Measurements from ENCODE around the gene VAMP5. TPM values are rescaled to one million over a fixed set of nuclear protein-coding genes. Genes with fewer than 3 reads are reported as not detected.

The VAMP5 gene
- total and polyA plus RNA-seq, 9 of the 15 experiments (the other 6 are each of a cell fraction or from before 2014, with no cell fraction given), result 0.54 to 1.9 (median 1.5) TPM; not detected in 2

- TF ChIP-seq CBFA2T2 (conservative IDR thresholded peaks at IDR 0.05), result no peak
- TF ChIP-seq RERE (CRISPR knock-in tag; IDR thresholded peaks at IDR 0.05; ENCODE audit: borderline replicate concordance), result no peak
- peak; percentile 84; the same call in 1 of the 2 replicates for TF ChIP-seq ZBTB7A (IDR thresholded peaks at IDR 0.05; ENCODE audit: borderline replicate concordance, control insufficient read depth, low read depth, low read length)
- no peak for TF ChIP-seq ZNF655 (CRISPR knock-in tag; IDR thresholded peaks at IDR 0.05)
- TF ChIP-seq FUS (optimal IDR thresholded peaks at IDR 0.05; ENCODE audit: low read depth, low read length), result no peak
- no peak for TF ChIP-seq RCOR1 (IDR thresholded peaks at IDR 0.05; ENCODE audit: borderline replicate concordance in 1 of 2, low read depth in 2 of 2, low read length in 2 of 2)
- TF ChIP-seq CHD2 (IDR thresholded peaks at IDR 0.05; ENCODE audit: low read depth, low read length), result no peak
- no peak for TF ChIP-seq STAT5B (CRISPR knock-in tag; IDR thresholded peaks at IDR 0.05)
- no peak for TF ChIP-seq POLR3G (IDR thresholded peaks at IDR 0.05; ENCODE audit: extremely low read depth, insufficient read length, insufficient replicate concordance)
- no peak for TF ChIP-seq ZNF165 (CRISPR knock-in tag; IDR thresholded peaks at IDR 0.05; ENCODE audit: borderline replicate concordance)
- no peak for TF ChIP-seq SFPQ (IDR thresholded peaks at IDR 0.05; ENCODE audit: low read depth, low read length)
- TF ChIP-seq ATF1 (CRISPR knock-in tag; IDR thresholded peaks at IDR 0.05), result no peak
- no peak for TF ChIP-seq ATF1 (tag; IDR thresholded peaks at IDR 0.05)
- no peak for TF ChIP-seq ZNF57 (CRISPR knock-in tag; IDR thresholded peaks at IDR 0.05)
- TF ChIP-seq CTBP1 (IDR thresholded peaks at IDR 0.05; ENCODE audit: borderline replicate concordance), result peak; percentile 35; the same call in 1 of the 2 replicates
- TF ChIP-seq SAFB (IDR thresholded peaks at IDR 0.05; ENCODE audit: borderline replicate concordance, low read depth, low read length), result no peak
- peak; percentile 51; the same call in 1 of the 2 replicates for TF ChIP-seq DMBX1 (CRISPR knock-in tag; IDR thresholded peaks at IDR 0.05; ENCODE audit: borderline replicate concordance)
- no peak for TF ChIP-seq MIER1 (IDR thresholded peaks at IDR 0.05; ENCODE audit: low read depth)
Measured at GRCh38 chr2:85537600-85538506, 46.4 kb upstream of the VAMP5 start (continued).

Data from K562 (cell line).